RPMI7951 (cell line): ENCODE data around the gene CORT. TPM values are rescaled to one million over a fixed set of nuclear protein-coding genes. Genes with fewer than 3 reads are reported as not detected.
A peak's percentile ranks its signal among the peaks of the same experiment; 100 is the strongest.
"Not testable (repeated sequence)": the region's sequence is repeated elsewhere in the genome, so short reads cannot be mapped to it uniquely, and the experiment has no call there.

Experiments
- DNase-seq: peaks from one replicate; pipeline ENCODE4 v3.0.0-alpha.2; 2012; ENCODE audit warnings: low read depth
- total RNA-seq: library from RNA; depleted of rRNA; stranded (reverse); fragments of >200 nt; shearing (Covaris generic); gene quantifications from 2 replicates; pipeline ENCODE4 v1.2.3, GENCODE V29; 2014; rRNA removed

CORT gene, protein sequence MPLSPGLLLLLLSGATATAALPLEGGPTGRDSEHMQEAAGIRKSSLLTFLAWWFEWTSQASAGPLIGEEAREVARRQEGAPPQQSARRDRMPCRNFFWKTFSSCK
- not detected in 2 replicates for total RNA-seq

DNA sequence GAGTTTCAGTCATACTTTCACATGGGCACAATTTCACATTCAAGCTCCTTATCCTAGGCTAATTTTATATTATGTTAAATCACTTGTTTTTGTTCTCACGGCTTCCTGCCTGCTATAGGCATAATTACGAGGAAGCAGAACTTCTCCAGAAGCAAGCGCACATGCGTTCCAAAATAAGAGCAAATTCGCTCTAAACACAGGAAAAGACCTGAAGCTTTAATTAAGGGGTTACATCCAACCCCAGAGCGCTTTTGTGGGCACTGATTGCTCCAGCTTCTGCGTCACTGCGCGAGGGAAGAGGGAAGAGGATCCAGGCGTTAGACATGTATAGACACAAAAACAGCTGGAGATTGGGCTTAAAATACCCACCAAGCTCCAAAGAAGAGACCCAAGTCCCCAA lies at the start of gene CORT:
Gene CORT (plus strand): TSS at position 281 of the 400 bp plus-strand sequence. CDS start 193 bp downstream, outside the sequence.
- DNase-seq = no peak

DNA sequence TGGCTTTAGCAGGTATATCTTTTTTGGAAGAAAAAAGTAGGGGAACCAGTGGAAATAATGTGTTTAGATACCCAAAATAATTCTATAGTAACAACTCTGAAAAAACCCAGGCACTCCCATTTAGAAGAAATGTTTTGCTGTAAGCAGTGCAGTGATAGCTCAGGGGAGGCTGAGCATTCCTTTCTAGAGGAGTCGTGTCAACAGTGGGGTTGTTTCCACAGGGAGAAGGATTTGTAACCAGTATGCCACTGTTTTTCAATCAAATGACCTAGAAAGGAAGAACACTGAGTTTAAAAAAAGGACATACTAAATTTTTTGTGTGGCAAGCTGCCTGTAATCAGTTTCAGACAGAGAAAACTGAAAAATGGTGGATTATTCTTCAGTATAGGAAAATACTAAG lies 48.5 kb upstream of the CORT start:
- no peak for DNase-seq

- DNase-seq = peak; percentile 15
Measured at GRCh38 chr1:10402729-10403274, 47.0 kb upstream of the CORT start.

GRCh38 chr1:10407201-10407600 lies 42.6 kb upstream of the CORT start:
- DNase-seq = no peak

DNA sequence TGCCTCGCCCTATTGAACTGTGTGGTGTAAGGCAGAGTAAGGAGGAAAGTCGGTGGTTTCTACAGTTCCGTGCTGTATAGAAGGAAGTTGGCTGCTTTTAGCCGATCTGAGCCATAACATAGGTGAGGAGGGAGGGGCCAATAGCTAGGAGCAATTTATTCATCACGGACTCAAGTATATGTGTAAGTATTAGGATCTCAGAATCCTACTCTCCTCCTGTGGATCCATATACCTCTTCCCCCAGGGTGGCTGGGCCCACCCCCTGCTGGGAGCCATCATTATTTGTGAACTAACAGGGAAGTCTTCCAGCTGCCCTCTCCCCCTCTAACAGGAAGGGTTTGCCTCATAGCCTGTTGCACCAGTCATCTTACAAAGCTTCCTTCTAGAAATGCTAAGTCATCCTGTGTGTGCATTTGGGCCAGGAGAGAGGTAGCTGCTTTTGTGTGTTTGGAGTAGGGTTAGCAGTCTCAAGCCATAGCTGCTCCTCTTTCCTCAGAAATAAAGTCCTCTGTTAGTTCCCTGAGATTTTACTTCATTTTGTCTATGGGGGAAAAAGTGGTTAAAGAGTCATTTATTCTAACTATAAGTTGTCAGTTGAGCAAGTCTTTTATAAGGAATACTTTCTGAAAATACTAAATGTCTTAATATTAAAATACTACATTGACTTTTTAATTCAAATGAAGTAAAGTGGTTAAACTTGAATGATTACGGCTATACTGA lies 34.5 kb upstream of the CORT start:
- DNase-seq = peak; percentile 17

GRCh38 chr1:10415967-10416366 lies 33.9 kb upstream of the CORT start:
- DNase-seq = not testable (repeated sequence)

- not testable (repeated sequence) for DNase-seq
Measured at GRCh38 chr1:10418741-10419140, 31.1 kb upstream of the CORT start.

DNA sequence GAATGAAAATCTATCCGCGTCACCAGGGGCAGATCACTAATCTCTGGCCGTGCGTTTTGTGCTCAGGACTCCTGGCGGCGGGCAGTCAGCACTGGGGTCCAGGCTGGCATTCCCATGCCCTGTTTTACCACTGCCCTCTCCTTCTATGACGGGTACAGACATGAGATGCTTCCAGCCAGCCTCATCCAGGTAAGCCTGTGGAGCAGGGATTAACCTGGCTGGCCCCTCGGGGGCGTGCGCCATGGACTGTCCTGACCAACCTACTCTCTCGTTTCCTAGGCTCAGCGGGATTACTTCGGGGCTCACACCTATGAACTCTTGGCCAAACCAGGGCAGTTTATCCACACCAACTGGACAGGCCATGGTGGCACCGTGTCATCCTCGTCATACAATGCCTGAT lies 30.5 kb upstream of the CORT start:
- no peak for DNase-seq

DNA sequence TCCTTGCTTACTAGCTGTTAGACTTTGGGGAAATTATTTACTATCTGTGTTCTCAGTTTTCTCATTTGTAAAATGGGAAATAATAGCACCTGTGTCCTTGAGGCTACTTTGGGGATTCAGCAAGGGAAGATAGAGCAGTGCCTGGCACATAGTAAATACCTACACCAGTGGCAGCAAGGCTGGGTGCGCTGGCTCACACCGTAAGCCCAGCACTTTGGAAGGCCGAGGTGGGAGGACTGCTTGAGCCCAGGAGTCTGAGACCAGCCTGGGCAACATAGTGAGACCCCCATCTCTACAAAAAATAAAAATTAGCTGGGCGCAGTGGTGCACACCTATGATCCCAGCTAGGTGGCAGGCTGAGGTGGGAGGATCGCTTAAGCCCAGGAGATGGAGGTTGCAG lies 28.2 kb upstream of the CORT start:
- DNase-seq = no peak

- peak; percentile 54 for DNase-seq
Measured at GRCh38 chr1:10424034-10424433, 25.8 kb upstream of the CORT start.

DNA sequence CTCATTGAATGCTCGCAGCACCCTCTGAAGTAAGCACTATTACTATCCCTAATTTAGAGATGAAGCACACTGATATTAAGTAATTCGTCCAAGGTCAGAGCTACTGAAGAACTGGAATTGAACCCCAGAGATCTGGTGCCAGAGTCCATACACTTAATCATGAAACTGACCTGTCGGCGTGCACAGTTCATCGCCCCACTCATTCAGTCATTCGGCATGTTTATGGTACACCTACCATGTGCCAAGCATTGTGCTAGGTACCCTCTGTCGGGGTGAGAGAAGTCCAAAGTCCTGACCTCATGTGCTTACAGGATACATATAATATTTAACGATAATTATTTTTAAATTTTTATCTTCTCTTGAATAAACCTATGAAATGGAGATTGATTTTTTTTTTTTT lies 25.2 kb upstream of the CORT start:
- no peak for DNase-seq

GRCh38 chr1:10425826-10426534 lies 23.9 kb upstream of the CORT start:
- not testable (repeated sequence) for DNase-seq

- not testable (repeated sequence) for DNase-seq
Measured at GRCh38 chr1:10426535-10426848, 23.3 kb upstream of the CORT start.

- no peak for DNase-seq
Measured at GRCh38 chr1:10428984-10429383, 20.8 kb upstream of the CORT start.

GRCh38 chr1:10429868-10430215 lies 20.0 kb upstream of the CORT start:
- no peak for DNase-seq

GRCh38 chr1:10430216-10431069 lies 19.4 kb upstream of the CORT start, which contains the start of gene CENPS:
CENPS (plus strand) TSS chr1:10430433; CDS start chr1:10430518, 85 bp downstream.
- peak; percentile 83 for DNase-seq

GRCh38 chr1:10431070-10431730 lies 18.6 kb upstream of the CORT start:
- DNase-seq = peak; percentile 36

DNA sequence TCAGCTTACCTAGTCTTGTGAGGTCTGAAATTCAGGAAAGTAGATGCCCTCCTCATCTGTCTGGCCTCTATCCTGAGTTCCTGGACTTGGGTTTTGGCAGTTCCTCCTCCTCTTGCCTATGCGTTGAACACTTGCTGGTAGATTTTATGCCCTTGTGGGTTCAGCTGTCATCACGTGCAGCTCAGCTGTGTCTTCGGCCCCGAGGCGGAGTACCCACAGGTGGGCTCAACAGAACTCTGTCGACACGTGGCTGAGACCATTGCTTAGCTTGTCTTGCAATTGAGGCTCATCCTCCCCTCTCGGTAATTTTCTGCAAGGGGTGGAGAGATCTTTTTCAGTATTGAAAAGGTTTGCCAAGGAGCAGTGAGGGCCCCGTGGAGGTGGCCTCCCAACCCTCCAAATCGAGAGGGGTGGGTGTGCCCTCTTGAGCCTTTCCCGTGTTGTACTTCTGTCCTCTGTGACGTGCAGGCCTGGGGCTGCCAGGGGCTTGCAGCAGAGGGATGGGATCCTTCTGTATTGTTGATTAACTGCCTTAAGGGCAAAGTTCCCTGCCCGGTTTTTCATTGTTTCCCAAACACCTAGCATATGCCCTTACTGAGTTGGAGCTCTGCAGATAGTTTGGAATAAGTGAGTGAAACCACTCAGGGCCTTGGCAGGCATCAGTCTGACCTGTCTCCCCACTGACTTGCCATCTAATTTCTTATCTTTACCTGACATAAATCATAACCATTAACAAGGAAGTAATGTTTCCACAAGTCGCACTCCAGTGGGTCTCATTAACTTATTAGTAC lies 16.7 kb upstream of the CORT start:
- no peak for DNase-seq

DNA sequence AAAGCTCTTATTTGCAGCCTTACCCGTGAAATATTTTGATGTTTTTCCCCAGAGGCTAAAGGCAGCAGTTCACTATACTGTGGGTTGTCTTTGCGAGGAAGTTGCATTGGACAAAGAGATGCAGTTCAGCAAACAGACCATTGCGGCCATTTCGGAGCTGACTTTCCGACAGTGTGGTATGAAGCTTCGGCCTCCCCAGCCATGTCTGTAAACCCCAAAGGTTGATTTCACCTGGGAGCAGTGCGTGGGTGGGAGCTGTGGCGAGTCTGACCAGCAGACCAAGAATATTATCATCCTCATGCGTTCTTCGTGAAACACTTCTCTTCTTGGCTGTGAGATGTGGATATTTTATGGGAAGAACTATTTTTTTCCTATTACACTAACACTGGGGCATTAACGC lies 16.0 kb upstream of the CORT start:
- DNase-seq = no peak

- DNase-seq = no peak
Measured at GRCh38 chr1:10434590-10434989, 15.2 kb upstream of the CORT start.

GRCh38 chr1:10437052-10437451 lies 12.8 kb upstream of the CORT start:
- DNase-seq = no peak
